Testis (tissue), 3 donors: ENCODE results near the gene SOCS7. TPM values are rescaled to one million over a fixed set of nuclear protein-coding genes. Genes with fewer than 3 reads are reported as not detected.

ENCODE experiments used
- DNase-seq: peaks from one replicate; pipeline ENCODE4 v3.0.0-alpha.2; 2019
- H3K27ac ChIP-seq, 2 donors: fragments of 200-600 bp; sonication (generic); one replicate each; pipeline ENCODE4 v1.5.1; 2019
- H3K27me3 ChIP-seq: fragments of 200-600 bp; sonication (generic); one replicate; pipeline ENCODE4 v1.5.1; 2019
- H3K36me3 ChIP-seq: fragments of 200-600 bp; sonication (generic); one replicate; pipeline ENCODE4 v1.5.1; 2017; ENCODE audit warnings: low read depth; ENCODE audit errors: missing control alignments
- H3K4me1 ChIP-seq: fragments of 200-600 bp; sonication (generic); one replicate; pipeline ENCODE4 v1.5.1; 2019
- H3K4me3 ChIP-seq, 2 donors: fragments of 200-600 bp; sonication (generic); one replicate each; pipeline ENCODE4 v1.5.1; 2017 to 2019
- H3K9me3 ChIP-seq: fragments of 200-600 bp; sonication (generic); one replicate; pipeline ENCODE4 v1.5.1; 2017
- CTCF ChIP-seq, 3 experiments: fragments of 450-650 bp in 2 of 3; fragments of 200-600 bp in 1 of 3; sonication (generic) in 1 of 3; IDR thresholded peaks; one replicate each; pipeline ENCODE4 v1.5.1; 2016 to 2019; ENCODE audit warnings: antibody characterized with exemption in 3 of 3, mild to moderate bottlenecking in 2 of 3, moderate library complexity in 1 of 3
- POLR2A ChIP-seq: fragments of 450-650 bp; IDR thresholded peaks from one replicate; pipeline ENCODE4 v1.6.1; 2017; ENCODE audit warnings: antibody characterized with exemption, mild to moderate bottlenecking, moderate library complexity
- WGBS, 2 donors: methylation state at CpG; one replicate each; pipeline ENCODE4 v1.1.5; 2018; 5-methylcytosine and 5-hydroxymethylcytosine counted together
- intact Hi-C: fragments of 100-400 bp; cut with DNase I; formaldehyde crosslinking; loops from one replicate; pipeline ENCODE4 v1.15.1; 2023; ENCODE audit warnings: low total_unique reads
- polyA plus RNA-seq: library from polyadenylated mRNA; stranded (reverse); fragments of 350-450 nt; fragmentation: Illumina TruSeq; extraction: RNeasy Lipid Tissue Mini Kit (QIAGEN cat#74804); gene quantifications from one replicate; pipeline ENCODE4 v1.2.3, GENCODE V29; 2014; ENCODE audit warnings: low read depth, low replicate concordance; ENCODE audit not compliant: insufficient read depth
- total RNA-seq, 2 donors: library from RNA; depleted of rRNA; stranded (reverse); fragments of >200 nt; gene quantifications; one replicate each; pipeline ENCODE4 v1.2.3, GENCODE V29; 2016

The SOCS7 gene
- total and polyA plus RNA-seq, 3 donors from 2014 or later, result 74.9 to 132 (median 132) TPM

- intact Hi-C loops, result no loop called here
These were observed 45.6 kb downstream of the SOCS7 start for GRCh38 chr17:38397227-38397626.

GRCh38 chr17:38400286-38400685, 48.6 kb downstream of the SOCS7 start:
- Histone ChIP-seq H3K27ac (no peak overlapping the region), H3K4me3 (no peak overlapping the region), H3K36me3 (no peaks in the 10 kb centered on the region), H3K9me3 (no peaks in the 10 kb centered on the region), H3K27me3 (no peaks in the 10 kb centered on the region), H3K4me1 (no peaks in the 10 kb centered on the region)
- no peak for DNase-seq
- WGBS, 2 donors, result 78 to 87% methylated on average over 6 of the region's 6 CpGs
- intact Hi-C loops, result no loop called here
- no peak for TF ChIP-seq POLR2A
- no peak for TF ChIP-seq CTCF (IDR thresholded peaks at IDR 0.05)

More at GRCh38 chr17:38397227-38397626, 45.6 kb downstream of the SOCS7 start:
- no peak overlapping the region for H3K27ac ChIP-seq
- 94% methylated on average over 2 of the region's 2 CpGs for WGBS, 2 donors
- TF ChIP-seq POLR2A, result no peak
- no peak for TF ChIP-seq CTCF (IDR thresholded peaks at IDR 0.05)
- no peak overlapping the region for H3K4me3 ChIP-seq
- H3K27me3 ChIP-seq, result no peaks in the 10 kb centered on the region
- H3K36me3 ChIP-seq, result no peaks in the 10 kb centered on the region
- DNase-seq, result no peak
- no peaks in the 10 kb centered on the region for H3K9me3 ChIP-seq
- H3K4me1 ChIP-seq, result no peaks in the 10 kb centered on the region

- Histone ChIP-seq H3K27me3 (no peaks in the 10 kb centered on the region), H3K9me3 (no peaks in the 10 kb centered on the region), H3K4me1 (no peaks in the 10 kb centered on the region), H3K27ac (no peak overlapping the region), H3K4me3 (no peak overlapping the region), H3K36me3 (no peaks in the 10 kb centered on the region)
- DNase-seq, result no peak
- intact Hi-C loops, result no loop called here
- 75 to 78% methylated on average over 4 of the region's 4 CpGs for WGBS, 2 donors
- TF ChIP-seq CTCF (IDR thresholded peaks at IDR 0.05) (no peak), POLR2A (no peak)
These were observed 49.8 kb downstream of the SOCS7 start for GRCh38 chr17:38401459-38401858.

- Histone ChIP-seq H3K4me1 (no peaks in the 10 kb centered on the region), H3K9me3 (no peaks in the 10 kb centered on the region), H3K27me3 (no peaks in the 10 kb centered on the region), H3K4me3 (no peak overlapping the region), H3K27ac (no peak overlapping the region), H3K36me3 (no peaks in the 10 kb centered on the region)
- TF ChIP-seq CTCF (IDR thresholded peaks at IDR 0.05), result no peak
- intact Hi-C loops, result no loop called here
- 93 to 98% methylated on average over 5 of the region's 5 CpGs for WGBS, 2 donors
- DNase-seq, result no peak
These were observed 51.3 kb downstream of the SOCS7 start for GRCh38 chr17:38402897-38403296.

- no peak for TF ChIP-seq POLR2A
- TF ChIP-seq CTCF (IDR thresholded peaks at IDR 0.05), result no peak
- Histone ChIP-seq H3K36me3 (no peaks in the 10 kb centered on the region), H3K9me3 (no peaks in the 10 kb centered on the region), H3K27me3 (no peaks in the 10 kb centered on the region), H3K27ac (no peak overlapping the region), H3K4me1 (no peaks in the 10 kb centered on the region), H3K4me3 (no peak overlapping the region)
- 72 to 74% methylated on average over 4 of the region's 4 CpGs for WGBS, 2 donors
- DNase-seq, result no peak
- intact Hi-C loops, result no loop called here
These were observed 51.8 kb downstream of the SOCS7 start for GRCh38 chr17:38403491-38403890.
